ENCODE measurements around the gene KIF1A.

KIF1A gene

DNA sequence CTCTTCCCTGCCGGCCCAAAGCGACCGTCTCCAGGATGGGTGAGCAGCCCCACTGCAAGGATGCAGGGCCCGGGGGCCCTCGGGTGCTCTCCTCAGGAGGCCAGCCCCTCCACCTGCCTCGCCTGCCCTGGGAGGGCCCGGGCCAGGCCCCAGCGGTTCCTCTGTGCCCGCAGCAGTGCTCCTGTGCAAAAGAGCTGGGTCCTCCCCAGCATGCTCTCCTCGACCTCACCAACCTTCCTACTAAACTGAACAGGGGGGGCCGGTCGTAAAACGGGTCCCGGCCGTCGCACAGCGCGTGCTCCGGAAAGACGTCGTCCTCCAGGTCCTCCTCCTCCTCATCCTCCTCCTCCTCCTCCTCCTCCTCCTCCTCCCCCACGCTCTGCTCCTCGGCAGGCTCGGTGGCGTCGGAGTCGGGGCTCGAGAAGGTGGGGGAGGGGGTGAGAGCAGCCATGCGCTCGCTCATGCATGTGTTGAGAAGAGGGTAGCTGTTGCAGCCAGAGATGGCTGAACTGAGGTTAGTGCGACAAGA, 62.9 kb downstream of the KIF1A start:
- TF ChIP-seq, protein P1, sequence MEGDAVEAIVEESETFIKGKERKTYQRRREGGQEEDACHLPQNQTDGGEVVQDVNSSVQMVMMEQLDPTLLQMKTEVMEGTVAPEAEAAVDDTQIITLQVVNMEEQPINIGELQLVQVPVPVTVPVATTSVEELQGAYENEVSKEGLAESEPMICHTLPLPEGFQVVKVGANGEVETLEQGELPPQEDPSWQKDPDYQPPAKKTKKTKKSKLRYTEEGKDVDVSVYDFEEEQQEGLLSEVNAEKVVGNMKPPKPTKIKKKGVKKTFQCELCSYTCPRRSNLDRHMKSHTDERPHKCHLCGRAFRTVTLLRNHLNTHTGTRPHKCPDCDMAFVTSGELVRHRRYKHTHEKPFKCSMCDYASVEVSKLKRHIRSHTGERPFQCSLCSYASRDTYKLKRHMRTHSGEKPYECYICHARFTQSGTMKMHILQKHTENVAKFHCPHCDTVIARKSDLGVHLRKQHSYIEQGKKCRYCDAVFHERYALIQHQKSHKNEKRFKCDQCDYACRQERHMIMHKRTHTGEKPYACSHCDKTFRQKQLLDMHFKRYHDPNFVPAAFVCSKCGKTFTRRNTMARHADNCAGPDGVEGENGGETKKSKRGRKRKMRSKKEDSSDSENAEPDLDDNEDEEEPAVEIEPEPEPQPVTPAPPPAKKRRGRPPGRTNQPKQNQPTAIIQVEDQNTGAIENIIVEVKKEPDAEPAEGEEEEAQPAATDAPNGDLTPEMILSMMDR (conservative IDR thresholded peaks at IDR 0.05; ENCODE audit: low read depth, low read length), result no peak
- DNase-seq (ENCODE audit: low read depth), result no peak

DNA sequence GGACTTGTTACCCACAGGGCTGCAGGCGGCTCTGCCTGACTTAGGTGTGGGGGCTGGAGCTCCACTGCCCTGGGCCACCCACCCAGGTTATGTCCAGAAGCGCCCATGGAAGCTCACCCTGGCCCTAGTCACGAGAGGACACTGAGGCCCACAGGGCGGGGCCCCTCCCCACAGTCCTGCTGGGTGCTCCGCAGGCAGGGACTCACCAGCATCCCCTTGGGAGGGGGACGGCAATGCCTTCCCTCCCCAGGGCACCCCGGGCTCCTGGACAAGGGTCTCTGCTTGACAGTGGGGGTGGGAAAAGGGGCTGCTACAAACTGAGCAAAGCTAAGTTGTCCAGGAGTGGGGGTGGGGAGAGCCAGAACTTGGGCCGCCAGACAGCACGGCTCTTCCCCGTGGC, 67.8 kb downstream of the KIF1A start:
- no peak overlapping the region for H3K4me3 ChIP-seq (ENCODE audit: low read length)
- DNase-seq (ENCODE audit: low read depth), result no peak
- TF ChIP-seq, protein P1 (conservative IDR thresholded peaks at IDR 0.05; ENCODE audit: low read depth, low read length), result no peak

More for the DNA sequence above, 62.9 kb downstream of the KIF1A start:
- H3K4me3 ChIP-seq (ENCODE audit: low read length), result no peak overlapping the region

DNA sequence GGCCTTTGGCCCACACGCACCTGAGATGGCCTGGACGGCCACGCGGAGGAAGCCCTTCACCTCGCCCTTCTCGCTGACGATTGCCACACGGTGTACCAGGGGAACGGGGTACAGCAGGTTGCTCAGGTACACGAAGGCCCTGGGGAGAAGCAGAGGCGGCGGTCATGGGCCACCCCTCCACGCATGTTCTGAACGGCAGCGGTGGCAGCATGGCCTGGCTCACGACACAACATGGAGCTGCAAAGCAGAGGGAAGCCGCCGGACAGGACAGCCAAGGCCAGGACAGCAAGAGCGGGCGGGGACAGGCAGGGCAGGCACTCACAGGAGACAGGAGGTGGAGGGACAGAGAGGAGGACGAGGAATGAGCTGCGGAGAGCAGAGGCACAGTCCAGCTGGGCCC, 69.6 kb downstream of the KIF1A start:
- TF ChIP-seq, protein P1 (conservative IDR thresholded peaks at IDR 0.05; ENCODE audit: low read depth, low read length), result no peak
- DNase-seq (ENCODE audit: low read depth), result no peak
- H3K4me3 ChIP-seq (ENCODE audit: low read length), result no peak overlapping the region

DNA sequence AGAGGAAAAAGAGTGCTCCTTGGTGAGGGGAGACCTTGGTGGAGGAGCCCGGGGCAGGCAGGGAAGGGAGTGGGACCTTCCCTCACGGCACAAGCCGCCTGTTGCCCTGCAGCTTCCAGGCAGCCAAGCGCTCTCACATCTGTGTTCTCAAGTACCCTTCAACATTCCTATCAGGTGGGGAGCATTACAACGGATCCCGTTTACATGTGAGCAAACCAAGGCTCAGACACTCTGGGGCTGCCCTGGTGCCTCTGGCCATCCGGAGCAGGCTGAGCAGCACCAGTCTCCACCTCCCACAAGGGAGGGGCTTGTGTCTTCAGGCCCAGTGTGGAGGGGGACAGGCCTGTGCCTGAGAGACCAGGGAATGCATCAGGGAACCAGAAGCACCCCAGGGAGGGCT, 70.5 kb downstream of the KIF1A start:
- TF ChIP-seq, protein P1 (conservative IDR thresholded peaks at IDR 0.05; ENCODE audit: low read depth, low read length), result no peak
- no peak overlapping the region for H3K4me3 ChIP-seq (ENCODE audit: low read length)
- DNase-seq (ENCODE audit: low read depth), result no peak

DNA sequence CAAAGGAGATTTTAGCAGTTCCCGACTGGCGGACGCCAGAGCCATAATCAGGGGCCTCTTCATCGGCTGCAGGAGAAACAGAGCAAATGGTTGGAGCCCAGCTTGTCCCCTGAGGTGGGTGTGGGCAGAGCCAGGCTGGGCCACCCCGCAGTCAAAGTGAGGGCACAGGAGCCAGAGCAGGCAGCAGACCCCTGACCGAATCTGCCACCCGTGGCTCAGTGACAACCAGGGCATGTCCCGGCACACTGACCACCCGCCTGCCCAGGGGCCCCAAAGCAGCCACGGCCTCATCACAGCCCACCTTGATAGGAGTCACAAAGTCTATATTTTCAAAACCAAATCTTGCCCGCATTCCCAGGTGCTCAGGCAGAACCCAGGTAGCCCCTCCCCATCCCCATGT, 72.8 kb downstream of the KIF1A start:
- TF ChIP-seq, protein P1 (conservative IDR thresholded peaks at IDR 0.05; ENCODE audit: low read depth, low read length), result no peak
- H3K4me3 ChIP-seq (ENCODE audit: low read length), result no peak overlapping the region
- no peak for DNase-seq (ENCODE audit: low read depth)

DNA sequence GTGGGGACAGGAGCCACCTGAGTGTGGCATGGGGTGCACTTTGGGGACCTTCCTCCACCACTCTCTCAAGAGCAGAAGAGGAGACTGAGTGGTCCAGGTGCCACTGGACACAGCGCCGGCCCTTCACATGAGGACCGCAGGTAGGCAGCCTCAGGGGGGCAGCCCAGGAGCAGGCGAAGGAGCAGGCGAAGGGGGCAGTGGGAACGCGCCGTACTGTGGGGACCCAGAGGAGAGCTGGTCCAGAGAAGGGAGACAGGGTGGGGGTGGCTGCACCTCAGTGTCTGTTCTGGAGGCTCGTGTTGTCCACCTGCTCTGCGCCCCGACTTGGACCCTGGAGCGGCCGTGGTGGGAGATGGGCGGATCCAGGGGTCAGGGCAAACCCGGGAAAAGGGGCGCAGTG, 73.3 kb downstream of the KIF1A start:
- TF ChIP-seq, protein P1 (conservative IDR thresholded peaks at IDR 0.05; ENCODE audit: low read depth, low read length), result no peak
- DNase-seq (ENCODE audit: low read depth), result no peak
- no peak overlapping the region for H3K4me3 ChIP-seq (ENCODE audit: low read length)

DNA sequence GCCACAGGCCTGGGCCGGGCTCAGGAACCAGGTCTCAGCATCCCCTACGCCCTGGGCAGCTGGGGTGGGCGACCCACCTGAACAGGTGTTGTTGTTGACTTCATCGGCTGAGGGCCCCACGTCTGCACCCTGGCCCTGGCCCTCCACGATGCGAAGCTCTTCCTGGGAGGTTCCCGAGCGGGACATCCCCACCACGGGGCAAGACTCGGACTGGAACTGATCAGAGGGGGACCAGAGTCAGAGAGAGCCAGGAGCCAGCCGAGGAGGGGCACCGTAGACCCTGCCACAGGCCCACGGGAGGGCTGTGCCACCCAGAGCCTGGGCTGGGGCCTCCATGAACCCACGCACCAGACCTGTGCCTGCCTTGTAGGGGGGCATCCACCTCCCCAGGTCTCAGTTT, 74.1 kb downstream of the KIF1A start:
- DNase-seq (ENCODE audit: low read depth), result no peak
- H3K4me3 ChIP-seq (ENCODE audit: low read length), result no peak overlapping the region
- TF ChIP-seq, protein P1 (conservative IDR thresholded peaks at IDR 0.05; ENCODE audit: low read depth, low read length), result no peak
